ENCODE results near the gene GM2A.

GM2A gene

DNA sequence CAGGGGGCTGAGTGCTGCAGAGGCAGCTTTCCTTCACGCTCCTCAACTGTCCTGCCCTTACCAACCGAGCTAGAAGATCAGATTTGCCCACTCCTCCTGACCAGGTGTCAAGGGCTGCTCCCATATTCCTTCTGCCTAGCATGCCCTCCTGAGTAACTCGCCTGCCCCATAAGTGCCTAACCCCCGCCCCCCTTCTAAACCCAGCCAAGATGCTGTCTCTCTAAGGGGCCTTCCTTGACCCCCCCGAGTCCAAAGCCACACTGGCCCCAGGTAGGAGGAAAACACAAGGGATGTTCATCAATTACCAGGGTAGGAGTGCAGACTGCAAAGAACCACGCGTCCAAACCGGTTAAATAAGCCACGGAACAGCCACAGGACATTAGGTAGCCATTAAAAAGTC lies 33.8 kb upstream of the GM2A start:
- no peak for DNase-seq (ENCODE audit: extremely low read depth, insufficient read length)

GRCh38 chr5:151219789-151220188 lies 33.2 kb upstream of the GM2A start:
- DNase-seq (ENCODE audit: extremely low read depth, insufficient read length), result no peak
- peaks cover 16% of the 10 kb centered on the region for H3K36me3 ChIP-seq (ENCODE audit: control insufficient read depth, insufficient read depth, low read length)

More for the DNA sequence above, 33.8 kb upstream of the GM2A start:
- peaks cover 16% of the 10 kb centered on the region for H3K36me3 ChIP-seq (ENCODE audit: control insufficient read depth, insufficient read depth, low read length)
- H3K4me3 ChIP-seq (replicated peaks; ENCODE audit: low read depth, low read length), result no peak overlapping the region
- TF ChIP-seq, protein P1, sequence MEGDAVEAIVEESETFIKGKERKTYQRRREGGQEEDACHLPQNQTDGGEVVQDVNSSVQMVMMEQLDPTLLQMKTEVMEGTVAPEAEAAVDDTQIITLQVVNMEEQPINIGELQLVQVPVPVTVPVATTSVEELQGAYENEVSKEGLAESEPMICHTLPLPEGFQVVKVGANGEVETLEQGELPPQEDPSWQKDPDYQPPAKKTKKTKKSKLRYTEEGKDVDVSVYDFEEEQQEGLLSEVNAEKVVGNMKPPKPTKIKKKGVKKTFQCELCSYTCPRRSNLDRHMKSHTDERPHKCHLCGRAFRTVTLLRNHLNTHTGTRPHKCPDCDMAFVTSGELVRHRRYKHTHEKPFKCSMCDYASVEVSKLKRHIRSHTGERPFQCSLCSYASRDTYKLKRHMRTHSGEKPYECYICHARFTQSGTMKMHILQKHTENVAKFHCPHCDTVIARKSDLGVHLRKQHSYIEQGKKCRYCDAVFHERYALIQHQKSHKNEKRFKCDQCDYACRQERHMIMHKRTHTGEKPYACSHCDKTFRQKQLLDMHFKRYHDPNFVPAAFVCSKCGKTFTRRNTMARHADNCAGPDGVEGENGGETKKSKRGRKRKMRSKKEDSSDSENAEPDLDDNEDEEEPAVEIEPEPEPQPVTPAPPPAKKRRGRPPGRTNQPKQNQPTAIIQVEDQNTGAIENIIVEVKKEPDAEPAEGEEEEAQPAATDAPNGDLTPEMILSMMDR (IDR thresholded peaks at IDR 0.05; ENCODE audit: insufficient read depth, low read length, poor library complexity, severe bottlenecking), result no peak
- no peaks in the 10 kb centered on the region for H3K27me3 ChIP-seq (replicated peaks; ENCODE audit: control insufficient read depth, insufficient read depth, low read length)

DNA sequence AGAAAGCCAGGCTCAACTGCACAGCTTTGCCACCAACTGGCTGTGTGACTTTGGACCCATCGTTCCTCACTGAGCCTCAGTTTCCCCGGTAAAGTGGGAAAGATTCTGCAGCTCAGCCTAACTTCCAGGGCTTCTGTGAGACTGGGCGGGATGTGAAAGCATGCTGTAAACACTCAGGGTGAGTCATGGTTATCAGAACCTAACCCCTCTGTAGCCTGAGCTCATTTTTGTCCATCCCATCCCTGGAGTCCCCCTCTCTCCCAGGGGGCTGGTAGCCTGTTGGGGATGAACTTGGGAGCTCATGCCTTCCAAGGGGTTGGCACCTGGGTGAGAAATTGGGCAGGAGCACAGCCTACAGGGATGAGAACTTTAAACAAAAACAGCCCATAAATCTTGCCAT lies 31.4 kb upstream of the GM2A start:
- H3K27me3 ChIP-seq (replicated peaks; ENCODE audit: control insufficient read depth, insufficient read depth, low read length), result no peaks in the 10 kb centered on the region
- TF ChIP-seq, protein P1 (IDR thresholded peaks at IDR 0.05; ENCODE audit: insufficient read depth, low read length, poor library complexity, severe bottlenecking), result no peak
- peaks cover 11% of the 10 kb centered on the region for H3K36me3 ChIP-seq (ENCODE audit: control insufficient read depth, insufficient read depth, low read length)
- no peak for DNase-seq (ENCODE audit: extremely low read depth, insufficient read length)
- peak overlapping the region; percentile 32 for H3K4me3 ChIP-seq (replicated peaks; ENCODE audit: low read depth, low read length)

More at GRCh38 chr5:151219789-151220188, 33.2 kb upstream of the GM2A start:
- H3K4me3 ChIP-seq (replicated peaks; ENCODE audit: low read depth, low read length), result no peak overlapping the region
- no peaks in the 10 kb centered on the region for H3K27me3 ChIP-seq (replicated peaks; ENCODE audit: control insufficient read depth, insufficient read depth, low read length)
- TF ChIP-seq, protein P1 (IDR thresholded peaks at IDR 0.05; ENCODE audit: insufficient read depth, low read length, poor library complexity, severe bottlenecking), result peak; percentile 38

GRCh38 chr5:151222054-151222789 lies 30.8 kb upstream of the GM2A start:
- DNase-seq (ENCODE audit: extremely low read depth, insufficient read length), result no peak
- TF ChIP-seq, protein P1 (IDR thresholded peaks at IDR 0.05; ENCODE audit: insufficient read depth, low read length, poor library complexity, severe bottlenecking), result no peak
- H3K4me3 ChIP-seq (replicated peaks; ENCODE audit: low read depth, low read length), result peak overlapping the region; percentile 87
- peaks cover 11% of the 10 kb centered on the region for H3K36me3 ChIP-seq (ENCODE audit: control insufficient read depth, insufficient read depth, low read length)
- no peaks in the 10 kb centered on the region for H3K27me3 ChIP-seq (replicated peaks; ENCODE audit: control insufficient read depth, insufficient read depth, low read length)

- Histone ChIP-seq H3K4me3 (replicated peaks; ENCODE audit: low read depth, low read length) (peak overlapping the region; percentile 87), H3K27me3 (replicated peaks; ENCODE audit: control insufficient read depth, insufficient read depth, low read length) (no peaks in the 10 kb centered on the region), H3K36me3 (ENCODE audit: control insufficient read depth, insufficient read depth, low read length) (peaks cover 9% of the 10 kb centered on the region)
- no peak for DNase-seq (ENCODE audit: extremely low read depth, insufficient read length)
- TF ChIP-seq, protein P1 (IDR thresholded peaks at IDR 0.05; ENCODE audit: insufficient read depth, low read length, poor library complexity, severe bottlenecking), result no peak
Measured at GRCh38 chr5:151222790-151223446, 30.1 kb upstream of the GM2A start.

Data from GM06990 (cell line).